PC-9 (cell line): ENCODE data around the gene NUDT2. TPM values are rescaled to one million over a fixed set of nuclear protein-coding genes. Genes with fewer than 3 reads are reported as not detected.

Experiments
- BruUV-seq: library from RNA; stranded (reverse); fragments of 400-500 nt; replicated peaks from 2 replicates; lab custom pipeline; 2021; lab: Mats Ljungman, UMichigan
- CTCF ChIA-PET: fragments of 300-600 bp; sonication (Branson Sonifier 250); formaldehyde crosslinking; loops from one replicate; lab custom pipeline; 2022; ENCODE audit warnings: antibody characterized with exemption; lab: Charles Lee
- POLR2A ChIA-PET: fragments of 300-600 bp; sonication (Branson Sonifier 250); formaldehyde crosslinking; loops from one replicate; lab custom pipeline; 2022; ENCODE audit warnings: antibody characterized with exemption; ENCODE audit not compliant: unreplicated experiment; lab: Charles Lee
- DNase-seq, 2 experiments: peaks; one replicate each; pipeline versions ENCODE4 v3.0.0 to v3.0.0-alpha.2; 2015 to 2022; ENCODE audit warnings: mixed read lengths in 1 of 2
- H2AFZ ChIP-seq: fragments of 200-600 bp; sonication (generic); 2 replicates; pipeline ENCODE4 v1.8.1; 2017; ENCODE audit warnings: antibody characterized with exemption
- H3F3A ChIP-seq: fragments of 200-600 bp; sonication (generic); 2 replicates; pipeline ENCODE4 v1.8.1; 2017; ENCODE audit warnings: antibody characterized with exemption, mild to moderate bottlenecking, low read depth; ENCODE audit not compliant: insufficient read depth
- H3K27ac ChIP-seq: fragments of 200-600 bp; sonication (generic); 2 replicates; pipeline ENCODE4 v1.6.1; 2016; ENCODE audit warnings: mixed run types
- H3K27me3 ChIP-seq: fragments of 200-600 bp; sonication (generic); 2 replicates; pipeline ENCODE4 v1.6.1; 2016; ENCODE audit warnings: low read depth, mixed run types; ENCODE audit not compliant: insufficient read depth
- H3K36me3 ChIP-seq: fragments of 200-600 bp; sonication (generic); 2 replicates; pipeline ENCODE4 v1.6.1; 2016; ENCODE audit warnings: low read depth, mixed run types
- H3K4me1 ChIP-seq: fragments of 200-600 bp; sonication (generic); replicated peaks from 2 replicates; pipeline ENCODE4 v1.6.1; 2016; ENCODE audit warnings: mixed run types; ENCODE audit not compliant: insufficient read depth
- H3K4me2 ChIP-seq: fragments of 200-600 bp; sonication (generic); 2 replicates; pipeline ENCODE4 v1.6.1; 2017; ENCODE audit warnings: mixed run types
- H3K4me3 ChIP-seq: fragments of 200-600 bp; sonication (generic); 2 replicates; pipeline ENCODE4 v1.6.1; 2016; ENCODE audit warnings: mixed run types
- H3K79me2 ChIP-seq: fragments of 200-600 bp; sonication (generic); 2 replicates; pipeline ENCODE4 v1.6.1; 2017; ENCODE audit warnings: low read depth, mixed run types
- H3K9me2 ChIP-seq: fragments of 200-600 bp; sonication (generic); 2 replicates; pipeline ENCODE4 v1.8.1; 2017; ENCODE audit warnings: mild to moderate bottlenecking; ENCODE audit not compliant: insufficient read depth
- H3K9me3 ChIP-seq: fragments of 200-600 bp; sonication (generic); 2 replicates; pipeline ENCODE4 v1.8.1; 2016; ENCODE audit warnings: low read depth; ENCODE audit not compliant: insufficient read depth
- H4K20me1 ChIP-seq: fragments of 200-600 bp; sonication (generic); 2 replicates; pipeline ENCODE4 v1.8.1; 2017; ENCODE audit not compliant: insufficient read depth
- CTCF ChIP-seq: fragments of 200-600 bp; sonication (generic); conservative IDR thresholded peaks from 2 replicates; pipeline ENCODE4 v1.6.1; 2017; ENCODE audit warnings: mixed run types, antibody characterized with exemption, mild to moderate bottlenecking, moderate library complexity
- EZH2 ChIP-seq: fragments of 200-600 bp; sonication (generic); IDR thresholded peaks from 2 replicates; pipeline ENCODE4 v1.8.0; 2017; ENCODE audit warnings: antibody characterized with exemption, low read depth
- intact Hi-C: fragments of 100-400 bp; cut with micrococcal nuclease; formaldehyde crosslinking; loops from one replicate; pipeline ENCODE4 v1.10.0; 2022; ENCODE audit not compliant: unreplicated experiment
- total RNA-seq: library from RNA; stranded (reverse); gene quantifications from 2 replicates; pipeline ENCODE4 v1.2.3, GENCODE V29; 2021

NUDT2 gene
- total RNA-seq, 1 experiment from 2014 or later = 31.3 TPM

- BruUV-seq = no TSS peak
- no peak for DNase-seq
- intact Hi-C loops = loop anchor here (10.0 kb wide), 1 partner anchor 450 kb away; no protein-coding TSS in a partner anchor
- no peaks in the 10 kb centered on the region for H3K9me3 ChIP-seq
- H3K4me1 ChIP-seq = peaks cover 7% of the 10 kb centered on the region; the same call in 1 of the 2 replicates
- no peak for TF ChIP-seq CTCF
- H3K4me2 ChIP-seq = no peak overlapping the region
- H2AFZ ChIP-seq = no peak overlapping the region
- no peaks in the 10 kb centered on the region for H3F3A ChIP-seq
- H3K4me3 ChIP-seq = no peak overlapping the region
- no peaks in the 10 kb centered on the region for H3K79me2 ChIP-seq
- no peaks in the 10 kb centered on the region for H4K20me1 ChIP-seq
- POLR2A ChIA-PET = no interaction called here
- CTCF ChIA-PET = interaction anchor here (0.6 to 1.3 kb wide), 2 partner anchors 217 to 238 kb away, joined by 3 read pairs; partner anchors contain the start of gene RPP25L
- no peaks in the 10 kb centered on the region for H3K36me3 ChIP-seq
- no peaks in the 10 kb centered on the region for H3K9me2 ChIP-seq
- H3K27me3 ChIP-seq = no peaks in the 10 kb centered on the region
- no peak overlapping the region for H3K27ac ChIP-seq
Measured at GRCh38 chr9:34374339-34374738, 45.0 kb downstream of the NUDT2 start.

- ChIA-PET POLR2A (no interaction called here), CTCF (interaction anchor here (0.6 to 1.3 kb wide), 3 partner anchors 169 to 237 kb away, joined by 3 to 6 read pairs (median 3); partner anchors contain the start of gene RPP25L)
- Histone ChIP-seq H3K4me2 (peak overlapping the region; percentile 94; the same call in 1 of the 2 replicates), H3K9me3 (no peaks in the 10 kb centered on the region), H3K79me2 (no peaks in the 10 kb centered on the region), H3K4me1 (peaks cover 7% of the 10 kb centered on the region; the same call in 1 of the 2 replicates), H3K4me3 (no peak overlapping the region), H3K9me2 (no peaks in the 10 kb centered on the region), H3K27ac (no peak overlapping the region), H3K27me3 (no peaks in the 10 kb centered on the region), H2AFZ (no peak overlapping the region), H3K36me3 (no peaks in the 10 kb centered on the region), H4K20me1 (no peaks in the 10 kb centered on the region), H3F3A (no peaks in the 10 kb centered on the region)
- TF ChIP-seq EZH2 = no peak
- no peak for TF ChIP-seq CTCF
- DNase-seq = peak; percentile 16 to 38
- intact Hi-C loops = loop anchor here (5.0 to 10.0 kb wide), 3 partner anchors 123 to 450 kb away; no protein-coding TSS in a partner anchor
- BruUV-seq = no TSS peak
Measured at GRCh38 chr9:34374905-34375552, 45.7 kb downstream of the NUDT2 start.

- no peaks in the 10 kb centered on the region for H3K9me3 ChIP-seq
- POLR2A ChIA-PET = no interaction called here
- no peaks in the 10 kb centered on the region for H3K79me2 ChIP-seq
- peak overlapping the region; percentile 62 for H3K4me3 ChIP-seq
- H3K9me2 ChIP-seq = no peaks in the 10 kb centered on the region
- TSS peak; percentile 54 for BruUV-seq
- peak; percentile 40 to 45 for DNase-seq
- H3K4me2 ChIP-seq = peak overlapping the region; percentile 94
- no peaks in the 10 kb centered on the region for H4K20me1 ChIP-seq
- TF ChIP-seq EZH2 = no peak
- 0 out of 2 replicates have a peak, but pooled peaks have one; percentile 25 for TF ChIP-seq CTCF
- no peaks in the 10 kb centered on the region for H3K36me3 ChIP-seq
- CTCF ChIA-PET = interaction anchor here (0.6 to 1.3 kb wide), 2 partner anchors 17 to 215 kb away, joined by 3 to 5 read pairs; no protein-coding TSS in a partner anchor
- H3K27me3 ChIP-seq = no peaks in the 10 kb centered on the region
- intact Hi-C loops = loop anchor here (5.0 to 10.0 kb wide), 3 partner anchors 124 to 451 kb away; no protein-coding TSS in a partner anchor
- H3K4me1 ChIP-seq = peaks cover 7% of the 10 kb centered on the region; the same call in 1 of the 2 replicates
- H3F3A ChIP-seq = no peaks in the 10 kb centered on the region
- no peak overlapping the region for H3K27ac ChIP-seq
- peak overlapping the region; percentile 89 for H2AFZ ChIP-seq
Measured at GRCh38 chr9:34375901-34376595, 46.7 kb downstream of the NUDT2 start.
